KMS-11 (cell line): ENCODE results near the gene MEF2D.

ENCODE experiments used
- H2AFZ ChIP-seq: fragments of 200-600 bp; sonication (generic); 2 replicates; pipeline ENCODE4 v1.6.1; 2016; ENCODE audit warnings: antibody characterized with exemption, mixed run types, low read depth
- H3K27ac ChIP-seq: fragments of 200-600 bp; sonication (generic); 2 replicates; pipeline ENCODE4 v1.6.1; 2016; ENCODE audit warnings: mild to moderate bottlenecking, mixed run types
- H3K27me3 ChIP-seq: fragments of 200-600 bp; sonication (generic); 2 replicates; pipeline ENCODE4 v1.6.1; 2017; ENCODE audit warnings: mild to moderate bottlenecking, low read depth, mixed run types, moderate library complexity; ENCODE audit not compliant: insufficient read depth
- H3K36me3 ChIP-seq: fragments of 200-600 bp; sonication (generic); 2 replicates; pipeline ENCODE4 v1.6.1; 2017; ENCODE audit warnings: mild to moderate bottlenecking, mixed run types; ENCODE audit not compliant: insufficient read depth
- H3K4me1 ChIP-seq: fragments of 200-600 bp; sonication (generic); 2 replicates; pipeline ENCODE4 v1.6.1; 2016; ENCODE audit warnings: mild to moderate bottlenecking, low read depth, mixed run types; ENCODE audit not compliant: poor library complexity, severe bottlenecking
- H3K4me2 ChIP-seq: fragments of 200-600 bp; sonication (generic); 2 replicates; pipeline ENCODE4 v1.7.0; 2016; ENCODE audit warnings: mild to moderate bottlenecking, mixed run types
- H3K4me3 ChIP-seq: fragments of 200-600 bp; sonication (generic); IDR thresholded peaks from 2 replicates; pipeline ENCODE4 v1.6.1; 2017; ENCODE audit warnings: low read depth, low read length, mixed read lengths; ENCODE audit not compliant: insufficient read depth
- H3K79me2 ChIP-seq: fragments of 200-600 bp; sonication (generic); 2 replicates; pipeline ENCODE4 v1.6.1; 2016; ENCODE audit warnings: low read depth, mixed run types; ENCODE audit not compliant: insufficient read depth
- H3K9ac ChIP-seq: fragments of 200-600 bp; sonication (generic); 2 replicates; pipeline ENCODE4 v1.6.1; 2016; ENCODE audit warnings: mild to moderate bottlenecking, mixed run types
- H4K20me1 ChIP-seq: fragments of 200-600 bp; sonication (generic); 2 replicates; pipeline ENCODE4 v1.6.1; 2016; ENCODE audit warnings: mild to moderate bottlenecking, mixed run types; ENCODE audit not compliant: insufficient read depth
- TF ChIP-seq, protein P1 (sequence below): fragments of 200-600 bp; sonication (generic); conservative IDR thresholded peaks from 2 replicates; pipeline ENCODE4 v1.6.1; 2017; ENCODE audit warnings: low read depth, mild to moderate bottlenecking, antibody characterized with exemption, low read length, moderate library complexity, mixed read lengths

The MEF2D gene

GRCh38 chr1:156420205-156421061 is 80.1 kb downstream of the MEF2D start:
- peak overlapping the region; percentile 74 for H3K4me2 ChIP-seq
- H3K4me1 ChIP-seq: peaks cover 22% of the 10 kb centered on the region
- H3K4me3 ChIP-seq: no peak overlapping the region
- peaks cover 100% of the 10 kb centered on the region for H3K27me3 ChIP-seq
- H3K36me3 ChIP-seq: no peaks in the 10 kb centered on the region
- H2AFZ ChIP-seq: peak overlapping the region; percentile 51
- no peaks in the 10 kb centered on the region for H3K79me2 ChIP-seq
- no peak overlapping the region for H3K9ac ChIP-seq
- H3K27ac ChIP-seq: no peak overlapping the region
- TF ChIP-seq, protein P1, sequence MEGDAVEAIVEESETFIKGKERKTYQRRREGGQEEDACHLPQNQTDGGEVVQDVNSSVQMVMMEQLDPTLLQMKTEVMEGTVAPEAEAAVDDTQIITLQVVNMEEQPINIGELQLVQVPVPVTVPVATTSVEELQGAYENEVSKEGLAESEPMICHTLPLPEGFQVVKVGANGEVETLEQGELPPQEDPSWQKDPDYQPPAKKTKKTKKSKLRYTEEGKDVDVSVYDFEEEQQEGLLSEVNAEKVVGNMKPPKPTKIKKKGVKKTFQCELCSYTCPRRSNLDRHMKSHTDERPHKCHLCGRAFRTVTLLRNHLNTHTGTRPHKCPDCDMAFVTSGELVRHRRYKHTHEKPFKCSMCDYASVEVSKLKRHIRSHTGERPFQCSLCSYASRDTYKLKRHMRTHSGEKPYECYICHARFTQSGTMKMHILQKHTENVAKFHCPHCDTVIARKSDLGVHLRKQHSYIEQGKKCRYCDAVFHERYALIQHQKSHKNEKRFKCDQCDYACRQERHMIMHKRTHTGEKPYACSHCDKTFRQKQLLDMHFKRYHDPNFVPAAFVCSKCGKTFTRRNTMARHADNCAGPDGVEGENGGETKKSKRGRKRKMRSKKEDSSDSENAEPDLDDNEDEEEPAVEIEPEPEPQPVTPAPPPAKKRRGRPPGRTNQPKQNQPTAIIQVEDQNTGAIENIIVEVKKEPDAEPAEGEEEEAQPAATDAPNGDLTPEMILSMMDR: no peak; the same call in 1 of the 2 replicates
- no peaks in the 10 kb centered on the region for H4K20me1 ChIP-seq

GRCh38 chr1:156419854-156420204 is 80.7 kb downstream of the MEF2D start:
- H3K27ac ChIP-seq: no peak overlapping the region
- no peaks in the 10 kb centered on the region for H4K20me1 ChIP-seq
- peak overlapping the region; percentile 74 for H3K4me2 ChIP-seq
- no peak overlapping the region for H3K4me3 ChIP-seq
- peaks cover 22% of the 10 kb centered on the region for H3K4me1 ChIP-seq
- peak overlapping the region; percentile 51; the same call in 1 of the 2 replicates for H2AFZ ChIP-seq
- no peak overlapping the region for H3K9ac ChIP-seq
- peaks cover 100% of the 10 kb centered on the region for H3K27me3 ChIP-seq
- H3K36me3 ChIP-seq: no peaks in the 10 kb centered on the region
- TF ChIP-seq, protein P1: peak; percentile 28; the same call in 1 of the 2 replicates
- H3K79me2 ChIP-seq: no peaks in the 10 kb centered on the region

GRCh38 chr1:156418416-156419070 is 82.0 kb downstream of the MEF2D start:
- no peaks in the 10 kb centered on the region for H3K79me2 ChIP-seq
- H3K4me2 ChIP-seq: no peak overlapping the region
- peaks cover 100% of the 10 kb centered on the region for H3K27me3 ChIP-seq

DNA sequence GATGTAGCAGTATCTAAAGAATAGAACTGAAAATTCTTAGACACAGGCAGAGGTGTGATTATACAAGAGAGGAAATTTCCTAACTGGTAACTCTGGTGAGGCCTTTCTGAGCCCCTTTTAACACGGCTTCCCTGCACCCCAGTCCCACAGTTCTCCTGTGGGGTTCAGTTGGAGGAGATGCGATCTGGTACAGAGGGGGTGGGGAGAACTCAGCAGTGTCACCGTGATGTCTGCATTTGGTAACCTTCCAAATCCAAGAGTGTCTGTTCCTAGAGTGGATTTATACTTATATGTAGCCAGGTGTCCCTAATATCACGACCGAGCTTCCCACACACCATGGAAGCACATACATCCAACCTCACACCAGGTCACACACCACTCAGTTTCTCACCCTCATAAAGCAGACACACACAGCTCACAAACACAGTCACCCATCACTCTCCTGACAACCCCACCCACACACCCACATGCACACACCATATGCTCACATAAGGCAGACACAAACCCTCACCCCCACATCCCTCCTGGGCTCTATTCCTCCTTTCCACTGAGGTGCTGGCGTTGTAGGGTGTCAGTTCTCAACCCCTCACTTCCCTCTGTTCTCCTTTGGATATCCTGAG is 83.1 kb downstream of the MEF2D start:
- no peaks in the 10 kb centered on the region for H3K79me2 ChIP-seq
- H3K4me1 ChIP-seq: peaks cover 22% of the 10 kb centered on the region
- no peak overlapping the region for H3K9ac ChIP-seq
- TF ChIP-seq, protein P1: no peak
- H3K4me3 ChIP-seq: no peak overlapping the region
- no peak overlapping the region for H3K4me2 ChIP-seq
- H2AFZ ChIP-seq: no peak overlapping the region
- H4K20me1 ChIP-seq: no peaks in the 10 kb centered on the region
- H3K27me3 ChIP-seq: peaks cover 100% of the 10 kb centered on the region
- no peak overlapping the region for H3K27ac ChIP-seq
- no peaks in the 10 kb centered on the region for H3K36me3 ChIP-seq

More at GRCh38 chr1:156418416-156419070, 82.0 kb downstream of the MEF2D start:
- H4K20me1 ChIP-seq: no peaks in the 10 kb centered on the region
- TF ChIP-seq, protein P1: no peak
- no peak overlapping the region for H2AFZ ChIP-seq
- H3K4me1 ChIP-seq: peaks cover 22% of the 10 kb centered on the region
- H3K9ac ChIP-seq: no peak overlapping the region
- no peak overlapping the region for H3K27ac ChIP-seq
- no peaks in the 10 kb centered on the region for H3K36me3 ChIP-seq
- H3K4me3 ChIP-seq: no peak overlapping the region
